ENCODE data around the gene SSC5D. TPM values are rescaled to one million over a fixed set of nuclear protein-coding genes. Genes with fewer than 3 reads are reported as not detected.

Gene SSC5D
- total and polyA plus RNA-seq, 9 of the 15 experiments (the other 6 are each of a cell fraction or from before 2014, with no cell fraction given): 0.04 to 0.71 (median 0.14) TPM; not detected in 2

GRCh38 chr19:55461259-55461973 lies 26.8 kb upstream of the SSC5D start, which contains the start of gene ISOC2 (continued):
- TF ChIP-seq CHAMP1 (IDR thresholded peaks at IDR 0.05) (no peak), ZBTB1 (CRISPR knock-in tag; IDR thresholded peaks at IDR 0.05; ENCODE audit: borderline replicate concordance, low read depth) (no peak), ZNF699 (CRISPR knock-in tag; IDR thresholded peaks at IDR 0.05; ENCODE audit: insufficient replicate concordance) (no peak), SNRNP70 (optimal IDR thresholded peaks at IDR 0.05; ENCODE audit: low read depth, low read length) (no peak), RFX1 (IDR thresholded peaks at IDR 0.05) (no peak), KDM4B (IDR thresholded peaks at IDR 0.05; ENCODE audit: borderline replicate concordance in 2 of 2, low read depth in 1 of 2) (no peak), ZNF197 (CRISPR knock-in tag; IDR thresholded peaks at IDR 0.05; ENCODE audit: low read depth) (no peak), LCOR (CRISPR knock-in tag; IDR thresholded peaks at IDR 0.05) (no peak), DIDO1 (tag; IDR thresholded peaks at IDR 0.05; ENCODE audit: low read depth) (no peak), KAT2B (IDR thresholded peaks at IDR 0.05; ENCODE audit: low read depth, low read length) (no peak), RFX7 (CRISPR knock-in tag; IDR thresholded peaks at IDR 0.05) (no peak), ZNF518B (CRISPR knock-in tag; IDR thresholded peaks at IDR 0.05) (no peak), GTF2F1 (IDR thresholded peaks at IDR 0.05; ENCODE audit: low read depth, low read length) (peak; percentile 11; the same call in 1 of the 2 replicates), NONO (IDR thresholded peaks at IDR 0.05; ENCODE audit: low read depth in 2 of 2, low read length in 1 of 2) (0 out of 4 replicates have a peak, but pooled peaks of 1 of the 2 experiments have one; percentile 27), MEF2A (IDR thresholded peaks at IDR 0.05; ENCODE audit: control insufficient read depth, low read depth, low read length) (no peak), MAFF (IDR thresholded peaks at IDR 0.05; ENCODE audit: low read length) (no peak), HDAC2 (IDR thresholded peaks at IDR 0.05) (peak; percentile 97), FOXJ3 (CRISPR knock-in tag; IDR thresholded peaks at IDR 0.05) (no peak), NEUROD1 (IDR thresholded peaks at IDR 0.05; ENCODE audit: borderline replicate concordance, low read depth, low read length, partially characterized antibody) (peak; percentile 97), RHOXF2B (CRISPR knock-in tag; conservative IDR thresholded peaks at IDR 0.05) (0 out of 2 replicates have a peak, but pooled peaks have one; percentile 69), ZNF583 (CRISPR knock-in tag; IDR thresholded peaks at IDR 0.05) (0 out of 2 replicates have a peak, but pooled peaks have one; percentile 45)
- TF ChIP-seq, protein P1, sequence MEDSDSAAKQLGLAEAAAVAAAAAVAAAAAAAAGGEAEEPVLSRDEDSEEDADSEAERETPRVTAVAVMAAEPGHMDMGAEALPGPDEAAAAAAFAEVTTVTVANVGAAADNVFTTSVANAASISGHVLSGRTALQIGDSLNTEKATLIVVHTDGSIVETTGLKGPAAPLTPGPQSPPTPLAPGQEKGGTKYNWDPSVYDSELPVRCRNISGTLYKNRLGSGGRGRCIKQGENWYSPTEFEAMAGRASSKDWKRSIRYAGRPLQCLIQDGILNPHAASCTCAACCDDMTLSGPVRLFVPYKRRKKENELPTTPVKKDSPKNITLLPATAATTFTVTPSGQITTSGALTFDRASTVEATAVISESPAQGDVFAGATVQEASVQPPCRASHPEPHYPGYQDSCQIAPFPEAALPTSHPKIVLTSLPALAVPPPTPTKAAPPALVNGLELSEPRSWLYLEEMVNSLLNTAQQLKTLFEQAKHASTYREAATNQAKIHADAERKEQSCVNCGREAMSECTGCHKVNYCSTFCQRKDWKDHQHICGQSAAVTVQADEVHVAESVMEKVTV (CRISPR knock-in tag; IDR thresholded peaks at IDR 0.05): no peak
